Lung (tissue), 12 donors: Measurements from ENCODE around the gene RFXAP. TPM values are rescaled to one million over a fixed set of nuclear protein-coding genes. Genes with fewer than 3 reads are reported as not detected.

Experiments used
- ATAC-seq: fragments of 200-7000 bp; cut with Tn5 transposase; one replicate; pipeline ENCODE4 v1.9.1; 2020; ENCODE audit warnings: moderate number of reproducible peaks; ENCODE audit not compliant: insufficient read depth, low FRiP score
- DNase-seq, 3 donors: peaks; one replicate each; pipeline ENCODE4 v3.0.0-alpha.2; 2013 to 2017
- H3K27ac ChIP-seq, 2 donors: one replicate each; pipeline ENCODE4 v1.5.1; 2013; ENCODE audit warnings: mild to moderate bottlenecking in 2 of 2, moderate library complexity in 2 of 2, control low read depth in 1 of 2, inconsistent platforms in 1 of 2, low read depth in 1 of 2, low read length in 1 of 2
- H3K27me3 ChIP-seq, 3 donors: one replicate each; pipeline ENCODE4 v1.5.1; 2013; ENCODE audit warnings: low read length in 2 of 3; ENCODE audit not compliant: control insufficient read depth in 3 of 3, insufficient read depth in 3 of 3
- H3K36me3 ChIP-seq, 4 donors: one replicate each; pipeline ENCODE4 v1.5.1; 2013; ENCODE audit warnings: low read length in 4 of 4, mild to moderate bottlenecking in 1 of 4, moderate library complexity in 1 of 4; ENCODE audit not compliant: control insufficient read depth in 4 of 4, insufficient read depth in 4 of 4
- H3K4me1 ChIP-seq, 5 donors: one replicate each; pipeline ENCODE4 v1.5.1; 2013; ENCODE audit warnings: low read length in 5 of 5, mild to moderate bottlenecking in 2 of 5, moderate library complexity in 1 of 5; ENCODE audit not compliant: control insufficient read depth in 5 of 5, insufficient read depth in 5 of 5
- H3K4me3 ChIP-seq: one replicate; pipeline ENCODE4 v1.5.1; 2013; ENCODE audit warnings: mild to moderate bottlenecking, control low read depth, moderate library complexity
- H3K9ac ChIP-seq, 2 donors: one replicate each; pipeline ENCODE4 v1.5.1; 2013; ENCODE audit warnings: low read length in 2 of 2, control low read depth in 1 of 2; ENCODE audit not compliant: insufficient read depth in 1 of 2
- H3K9me3 ChIP-seq, 4 donors: one replicate each; pipeline ENCODE4 v1.5.1; 2013; ENCODE audit warnings: low read length in 3 of 4, mild to moderate bottlenecking in 1 of 4, moderate library complexity in 1 of 4; ENCODE audit not compliant: control insufficient read depth in 4 of 4, insufficient read depth in 3 of 4
- CTCF ChIP-seq: IDR thresholded peaks from 2 replicates; pipeline ENCODE4 v1.5.1; 2012; ENCODE audit warnings: mild to moderate bottlenecking; ENCODE audit errors: control extremely low read depth, extremely low read depth
- WGBS, 2 donors: extraction: QIAGEN DNeasy Blood & Tissue Kit; methylation state at CpG; one replicate each; pipeline ENCODE4 v1.1.7; 2013; 5-methylcytosine and 5-hydroxymethylcytosine counted together
- polyA plus RNA-seq, 2 donors: library from polyadenylated mRNA; stranded (reverse); fragments of 200-250 nt; gene quantifications; one replicate each; pipeline ENCODE4 v1.2.1, GENCODE V29; 2013
- total RNA-seq, 2 donors: library from RNA; depleted of rRNA in 1 of 2; stranded (reverse); fragments of >200 nt in 1 of 2; gene quantifications; one replicate each; pipeline ENCODE4 v1.2.1, GENCODE V29; 2014 to 2021
- donor health status: control.
- donor health status: control.
- donor health status: Bipolar disorder and iron deficiency.
- donor health status: healthy.
- donor health status: DM: yes; HTN: yes; CAD: no.

The RFXAP gene
- total and polyA plus RNA-seq, 4 donors, result 3.0 to 9.5 (median 4.9) TPM

GRCh38 chr13:36872621-36873020 is 53.6 kb downstream of the RFXAP start:
- H3K27me3 ChIP-seq, result no peaks in the 10 kb centered on the region
- H3K36me3 ChIP-seq, result peaks cover 0 to 29% (median 4%) of the 10 kb centered on the region in 4 donors
- no peak overlapping the region for H3K27ac ChIP-seq
- DNase-seq (no peak), ATAC-seq (no peak)
- no peak for TF ChIP-seq CTCF
- H3K4me1 ChIP-seq, result no peaks in the 10 kb centered on the region
- WGBS, 2 donors, result 71% methylated on average over 10 of the region's 10 CpGs
- no peak overlapping the region for H3K9ac ChIP-seq
- H3K9me3 ChIP-seq, result peaks cover 0 to 2% (median 0%) of the 10 kb centered on the region in 4 donors
- no peak overlapping the region for H3K4me3 ChIP-seq

GRCh38 chr13:36875431-36875830 is 56.4 kb downstream of the RFXAP start:
- no peak overlapping the region for H3K27ac ChIP-seq
- H3K4me3 ChIP-seq, result no peak overlapping the region
- H3K36me3 ChIP-seq, result peaks cover 0 to 33% (median 15%) of the 10 kb centered on the region in 4 donors
- H3K27me3 ChIP-seq, result no peaks in the 10 kb centered on the region
- DNase-seq, result no peak
- no peak for TF ChIP-seq CTCF
- peaks cover 0 to 2% (median 0%) of the 10 kb centered on the region in 4 donors for H3K9me3 ChIP-seq
- H3K9ac ChIP-seq, result no peak overlapping the region
- 77 to 90% methylated on average over 4 of the region's 4 CpGs for WGBS, 2 donors
- H3K4me1 ChIP-seq, result no peaks in the 10 kb centered on the region
- ATAC-seq, result no peak

GRCh38 chr13:36875961-36876360 is 56.9 kb downstream of the RFXAP start:
- H3K27ac ChIP-seq, result no peak overlapping the region
- ATAC-seq (no peak), DNase-seq (no peak)
- H3K27me3 ChIP-seq, result no peaks in the 10 kb centered on the region
- peaks cover 0 to 2% (median under 1%) of the 10 kb centered on the region in 5 donors for H3K4me1 ChIP-seq
- no peak overlapping the region for H3K9ac ChIP-seq
- no peak overlapping the region for H3K4me3 ChIP-seq
- H3K36me3 ChIP-seq, result peaks cover 0 to 28% (median 15%) of the 10 kb centered on the region in 4 donors
- WGBS, 2 donors, result 73 to 76% methylated on average over 4 of the region's 4 CpGs
- no peak for TF ChIP-seq CTCF
- peaks cover 0 to under 1% (median 0%) of the 10 kb centered on the region in 4 donors for H3K9me3 ChIP-seq

Other genes starting within 250 kb of the RFXAP start
- gene SERTM1, start 145.2 kb upstream of the RFXAP start, total RNA-seq, result 1 to 10 TPM in 1 of 2 donors, under 1 TPM in 1; 0.37 to 2.5 TPM
- under 1 TPM; 0.37 to 0.94 TPM for gene SERTM1, start 145.2 kb upstream of the RFXAP start, polyA plus RNA-seq
- 10 to 100 TPM in 1 of 2 donors, 1 to 10 TPM in 1; 9.2 to 35.0 TPM for gene SMAD9, start 101.0 kb downstream of the RFXAP start, total RNA-seq
- 1 to 10 TPM; 2.5 to 3.2 TPM for gene SMAD9, start 101.0 kb downstream of the RFXAP start, polyA plus RNA-seq
- 10 to 100 TPM; 26.6 to 34.8 TPM for gene ALG5, start 180.1 kb downstream of the RFXAP start, total RNA-seq
- 10 to 100 TPM; 54.1 to 54.2 TPM for gene ALG5, start 180.1 kb downstream of the RFXAP start, polyA plus RNA-seq
- 10 to 100 TPM; 28.3 to 39.4 TPM for gene EXOSC8, start 181.6 kb downstream of the RFXAP start, total RNA-seq
- 10 to 100 TPM; 24.1 to 65.9 TPM for gene EXOSC8, start 181.6 kb downstream of the RFXAP start, polyA plus RNA-seq
- 100 to 1,000 TPM in 1 of 2 donors, 10 to 100 TPM in 1; 51.4 to 134 TPM for gene SUPT20H, start 240.5 kb downstream of the RFXAP start, total RNA-seq
- 10 to 100 TPM; 24.2 to 28.3 TPM for gene SUPT20H, start 240.5 kb downstream of the RFXAP start, polyA plus RNA-seq